SH-SY5Y (cell line): ENCODE results near the gene PER3.

Experiments
- GATA2 ChIP-seq: IDR thresholded peaks from 2 replicates; pipeline ENCODE4 v1.6.1; 2011; ENCODE audit warnings: mild to moderate bottlenecking, low read depth, low read length
- GATA3 ChIP-seq: IDR thresholded peaks from 2 replicates; pipeline ENCODE4 v1.6.1; 2011; ENCODE audit warnings: low read depth, mild to moderate bottlenecking, low read length, moderate library complexity

DNA sequence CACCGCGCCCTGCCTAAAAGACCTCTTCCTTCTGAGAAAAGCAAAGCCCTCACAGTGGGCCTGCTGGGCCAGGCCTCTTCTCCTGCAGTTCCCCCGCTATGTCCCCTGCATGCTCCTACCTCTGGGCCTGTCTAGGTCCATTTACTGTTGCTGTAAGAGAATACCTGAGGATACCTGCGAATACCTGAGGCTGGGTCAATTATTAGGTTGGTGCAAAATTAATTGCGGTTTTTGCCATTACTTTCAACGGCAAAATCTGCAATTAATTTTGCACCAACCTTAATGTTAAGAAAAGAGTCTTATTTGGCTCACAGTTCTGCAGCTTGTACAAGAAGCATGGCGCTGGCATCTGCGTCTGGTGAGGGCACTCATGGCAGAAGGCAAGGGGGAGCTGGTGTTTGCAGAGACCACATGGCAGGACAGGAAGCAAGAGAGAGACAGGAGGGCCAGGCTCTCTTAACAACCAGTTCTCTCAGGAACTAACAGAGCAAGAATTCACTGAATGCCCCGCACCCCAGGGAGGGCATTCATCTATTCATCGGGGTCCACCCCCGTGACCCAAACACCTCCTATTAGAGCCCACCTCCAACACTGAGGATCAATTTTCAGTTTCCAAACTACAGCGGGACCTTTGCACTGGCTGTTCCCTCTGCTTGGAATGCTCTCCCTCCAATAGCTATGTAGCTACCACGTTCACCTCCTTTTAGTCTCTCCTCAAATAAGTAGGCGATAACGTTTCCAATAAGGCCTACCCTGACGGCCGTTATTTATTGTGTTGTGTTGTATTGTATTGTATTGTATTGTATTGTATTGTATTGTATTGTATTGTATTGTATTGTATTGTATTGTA lies 78.3 kb downstream of the PER3 start:
- TF ChIP-seq GATA2 (no peak), GATA3 (no peak)
